SK-N-SH (cell line): ENCODE results near the gene MLC1.

Experiments
- CHD2 ChIP-seq: fragments of 150-350 bp; IDR thresholded peaks from 2 replicates; pipeline ENCODE4 v1.6.1; 2018; ENCODE audit warnings: low read length; ENCODE audit not compliant: partially characterized antibody
- CTCF ChIP-seq: fragments of 200-600 bp; sonication (generic); IDR thresholded peaks from 2 replicates; pipeline ENCODE4 v1.6.1; 2017; ENCODE audit warnings: antibody characterized with exemption, mild to moderate bottlenecking, moderate library complexity
- EP300 ChIP-seq, 2 experiments: IDR thresholded peaks; 2 replicates each; pipeline versions ENCODE4 v1.4.0 to v1.6.1; 2012; ENCODE audit warnings: borderline replicate concordance in 1 of 2, low read depth in 1 of 2, low read length in 1 of 2
- EZH2phosphoT487 ChIP-seq: fragments of 200-600 bp; sonication (generic); IDR thresholded peaks from 2 replicates; pipeline ENCODE4 v1.6.1; 2017; ENCODE audit warnings: low read depth, mixed run types, mild to moderate bottlenecking, antibody characterized with exemption, moderate library complexity, borderline replicate concordance
- JUND ChIP-seq: IDR thresholded peaks from 2 replicates; pipeline ENCODE4 v1.4.0; 2012
- MAX ChIP-seq: IDR thresholded peaks from 2 replicates; pipeline ENCODE4 v1.4.0; 2012; ENCODE audit warnings: low read depth
- POLR2AphosphoS5 ChIP-seq: IDR thresholded peaks from 2 replicates; pipeline ENCODE4 v1.6.1; 2012; ENCODE audit warnings: low read depth, low read length
- RAD21 ChIP-seq: IDR thresholded peaks from 2 replicates; pipeline ENCODE4 v1.6.1; 2012; ENCODE audit warnings: mild to moderate bottlenecking, low read length
- RCOR1 ChIP-seq: fragments of 150-350 bp; IDR thresholded peaks from 2 replicates; pipeline ENCODE4 v1.6.1; 2017; ENCODE audit warnings: antibody characterized with exemption, low read length
- RFX5 ChIP-seq: IDR thresholded peaks from 2 replicates; pipeline ENCODE4 v1.6.1; 2012; ENCODE audit warnings: mild to moderate bottlenecking, improper control_type of control experiment, low read length
- SIN3A ChIP-seq: IDR thresholded peaks from 2 replicates; pipeline ENCODE4 v1.6.1; 2012; ENCODE audit warnings: low read depth, mild to moderate bottlenecking, low read length, moderate library complexity, borderline replicate concordance
- SMC3 ChIP-seq: IDR thresholded peaks from 2 replicates; pipeline ENCODE4 v1.6.1; 2012; ENCODE audit warnings: low read depth, low read length, improper control_type of control experiment
- USF1 ChIP-seq: IDR thresholded peaks from 2 replicates; pipeline ENCODE4 v1.4.0; 2012; ENCODE audit warnings: low read depth, borderline replicate concordance
- USF2 ChIP-seq: fragments of 150-350 bp; IDR thresholded peaks from 2 replicates; pipeline ENCODE4 v1.6.1; 2017; ENCODE audit warnings: antibody characterized with exemption, low read length, low read depth, borderline replicate concordance

GRCh38 chr22:50072714-50073538 lies 12.3 kb downstream of the MLC1 start:
- TF ChIP-seq CTCF (no peak), EZH2phosphoT487 (no peak), EP300 (IDR thresholded peaks at IDR 0.05; ENCODE audit: borderline replicate concordance in 1 of 2, low read depth in 1 of 2, low read length in 1 of 2) (no peak), POLR2AphosphoS5 (no peak), RAD21 (no peak), MAX (no peak), JUND (no peak), USF2 (no peak), SMC3 (no peak), CHD2 (no peak), RCOR1 (no peak), SIN3A (no peak), USF1 (no peak), RFX5 (no peak)
